ENCODE data around the gene PTAFR.

Gene PTAFR

DNA sequence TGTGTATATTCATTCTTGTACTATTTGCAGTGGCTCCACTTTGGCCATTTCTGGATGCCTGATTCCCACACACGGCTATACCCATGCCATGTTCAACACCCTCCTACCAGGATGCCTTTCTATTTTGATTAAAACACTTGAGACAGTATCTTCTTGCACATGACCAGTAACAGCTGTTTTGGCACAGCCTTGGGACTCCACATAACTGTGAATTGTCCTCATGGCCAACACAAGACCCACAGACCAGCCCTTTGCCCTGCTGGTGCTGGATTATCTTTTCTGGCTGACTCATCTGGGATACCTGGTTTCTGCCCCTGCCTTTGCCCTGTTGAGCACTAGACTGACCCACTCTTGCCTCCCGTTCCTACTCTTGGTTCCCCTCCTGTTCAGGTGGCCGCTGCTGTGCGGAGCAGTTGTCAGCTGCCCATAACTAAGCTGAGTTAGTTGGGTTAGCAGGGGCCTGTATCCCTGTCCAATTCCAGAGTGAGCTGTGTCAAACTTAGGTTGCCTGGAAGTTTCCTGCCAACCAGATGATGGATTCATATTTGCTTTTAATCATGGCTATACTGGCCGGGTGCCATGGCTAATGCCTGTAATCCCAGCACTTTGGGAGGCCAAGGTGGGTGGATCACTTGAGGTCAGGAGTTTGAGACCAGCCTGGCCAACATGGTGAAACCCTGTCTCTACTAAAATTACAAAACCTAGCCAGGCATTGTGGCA, 77.3 kb downstream of the PTAFR start:
- DNase-seq, result no peak
- H3K36me3 ChIP-seq, result no peaks in the 10 kb centered on the region
- intact Hi-C loops (cut with DNase I; ENCODE audit: low total_unique reads), result no loop called here
- no peaks in the 10 kb centered on the region for H3K9me3 ChIP-seq
- no peaks in the 10 kb centered on the region for H3K4me1 ChIP-seq
- no peak overlapping the region for H3K4me3 ChIP-seq
- peaks cover 0 to 5% of the 10 kb centered on the region in 2 donors for H3K27me3 ChIP-seq
- no peak overlapping the region for H3K27ac ChIP-seq
- TF ChIP-seq, protein P1, sequence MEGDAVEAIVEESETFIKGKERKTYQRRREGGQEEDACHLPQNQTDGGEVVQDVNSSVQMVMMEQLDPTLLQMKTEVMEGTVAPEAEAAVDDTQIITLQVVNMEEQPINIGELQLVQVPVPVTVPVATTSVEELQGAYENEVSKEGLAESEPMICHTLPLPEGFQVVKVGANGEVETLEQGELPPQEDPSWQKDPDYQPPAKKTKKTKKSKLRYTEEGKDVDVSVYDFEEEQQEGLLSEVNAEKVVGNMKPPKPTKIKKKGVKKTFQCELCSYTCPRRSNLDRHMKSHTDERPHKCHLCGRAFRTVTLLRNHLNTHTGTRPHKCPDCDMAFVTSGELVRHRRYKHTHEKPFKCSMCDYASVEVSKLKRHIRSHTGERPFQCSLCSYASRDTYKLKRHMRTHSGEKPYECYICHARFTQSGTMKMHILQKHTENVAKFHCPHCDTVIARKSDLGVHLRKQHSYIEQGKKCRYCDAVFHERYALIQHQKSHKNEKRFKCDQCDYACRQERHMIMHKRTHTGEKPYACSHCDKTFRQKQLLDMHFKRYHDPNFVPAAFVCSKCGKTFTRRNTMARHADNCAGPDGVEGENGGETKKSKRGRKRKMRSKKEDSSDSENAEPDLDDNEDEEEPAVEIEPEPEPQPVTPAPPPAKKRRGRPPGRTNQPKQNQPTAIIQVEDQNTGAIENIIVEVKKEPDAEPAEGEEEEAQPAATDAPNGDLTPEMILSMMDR (IDR thresholded peaks at IDR 0.05), result no peak
